Measurements from ENCODE around the gene TTC9C.
"Not testable (repeated sequence)": the region's sequence is repeated elsewhere in the genome, so short reads cannot be mapped to it uniquely, and the experiment has no call there.

Gene TTC9C, protein sequence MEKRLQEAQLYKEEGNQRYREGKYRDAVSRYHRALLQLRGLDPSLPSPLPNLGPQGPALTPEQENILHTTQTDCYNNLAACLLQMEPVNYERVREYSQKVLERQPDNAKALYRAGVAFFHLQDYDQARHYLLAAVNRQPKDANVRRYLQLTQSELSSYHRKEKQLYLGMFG

DNA sequence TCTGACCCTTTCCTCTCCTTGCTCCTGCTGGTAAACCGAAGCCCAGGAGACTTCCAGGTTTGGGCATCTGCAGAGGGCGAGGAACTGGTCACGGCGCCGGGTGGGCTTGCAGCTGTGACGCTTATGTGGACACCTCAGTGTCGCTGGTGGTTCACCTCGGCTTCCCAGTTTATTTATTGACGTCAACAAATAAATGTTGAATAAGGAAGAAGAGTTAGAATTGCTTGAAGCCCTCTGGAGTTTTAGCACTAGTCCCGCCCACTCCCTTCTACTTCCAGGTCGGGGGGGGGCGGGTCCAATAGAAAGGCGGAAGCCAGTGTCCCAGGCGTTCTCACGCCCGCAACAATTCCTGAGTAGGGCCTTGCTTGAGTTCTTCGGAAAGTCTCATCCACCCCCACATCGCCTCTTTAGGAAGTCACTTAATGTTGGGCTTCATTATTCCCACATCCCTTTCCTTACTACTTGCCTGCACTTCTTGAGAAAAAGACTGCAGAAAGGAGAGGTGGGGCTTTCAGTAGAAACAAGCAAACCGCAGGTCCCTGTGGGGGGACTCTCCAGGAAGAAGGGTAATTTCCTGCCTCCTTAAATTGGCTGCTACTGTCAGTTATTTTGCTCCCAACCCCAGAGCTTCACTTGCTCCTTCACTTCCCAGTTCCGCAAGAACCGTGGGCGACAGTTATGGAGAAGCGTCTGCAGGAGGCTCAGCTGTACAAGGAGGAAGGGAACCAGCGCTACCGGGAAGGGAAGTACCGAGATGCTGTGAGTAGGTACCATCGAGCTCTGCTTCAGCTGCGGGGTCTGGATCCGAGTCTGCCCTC, at the start of gene TTC9C:
Gene TTC9C, plus strand, starts transcription at position 316 of the 818 bp plus-strand sequence. Its CDS starts 363 bp downstream, at position 679.
- Histone ChIP-seq H3K4me3 (peak within 1 kb of the TSS; percentile 68 to 97 (median 90)), H3K27ac (peak within 1 kb of the TSS; percentile 68 to 99 (median 94))

DNA sequence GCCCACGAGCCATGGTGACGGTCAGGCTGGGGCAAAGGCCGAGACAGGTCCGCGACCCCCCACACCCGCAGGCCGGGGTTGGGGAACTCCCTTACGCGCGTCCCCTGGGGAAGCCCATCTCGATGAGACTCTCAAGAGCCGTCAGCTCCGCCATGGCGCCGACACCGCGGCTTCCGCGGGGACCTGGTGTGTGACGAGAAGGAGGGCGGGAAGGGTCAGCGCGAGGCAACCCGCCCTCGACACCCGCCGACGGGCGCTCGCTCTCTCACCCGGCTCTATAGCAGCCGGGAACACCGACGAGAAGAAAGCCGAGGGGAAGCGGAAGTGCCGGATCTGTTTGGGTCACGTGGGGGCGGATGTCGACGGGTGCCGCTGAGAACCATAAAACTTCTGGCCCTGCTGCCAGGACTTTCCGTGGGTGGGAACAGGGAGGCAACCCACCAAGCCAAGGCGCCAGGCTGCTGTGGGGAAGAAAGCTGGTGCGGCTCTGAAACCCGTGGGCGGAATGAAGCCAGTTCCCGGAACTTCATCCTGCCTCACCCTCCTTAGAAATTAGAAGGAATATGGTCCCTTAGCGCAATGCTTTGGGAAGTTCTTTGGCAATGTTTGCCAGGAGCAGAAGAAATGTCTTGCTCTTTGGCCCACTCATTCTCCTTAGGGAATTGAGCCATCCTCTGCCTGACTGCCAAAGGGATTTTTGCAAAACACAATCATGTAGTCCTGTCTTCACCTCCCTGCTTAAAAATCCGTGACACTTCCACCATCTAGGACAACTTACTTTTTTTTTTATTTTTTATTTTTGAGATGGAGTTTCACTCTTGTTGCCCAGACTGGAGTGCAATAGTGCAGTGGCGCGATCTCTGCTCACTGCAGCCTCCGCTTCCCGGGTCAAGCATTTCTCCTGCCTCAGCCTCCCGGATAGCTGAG, 49.3 kb upstream of the TTC9C start, which contains the start of gene UBXN1:
Gene UBXN1, minus strand, starts transcription at position 304 of the 927 bp plus-strand sequence. Its CDS starts 150 bp downstream, at position 154.
- Histone ChIP-seq H3K4me3 (peak within 1 kb of the TSS; percentile 70 to 92 (median 85)), H3K27ac (peak within 1 kb of the TSS; percentile 76 to 97 (median 93))

DNA sequence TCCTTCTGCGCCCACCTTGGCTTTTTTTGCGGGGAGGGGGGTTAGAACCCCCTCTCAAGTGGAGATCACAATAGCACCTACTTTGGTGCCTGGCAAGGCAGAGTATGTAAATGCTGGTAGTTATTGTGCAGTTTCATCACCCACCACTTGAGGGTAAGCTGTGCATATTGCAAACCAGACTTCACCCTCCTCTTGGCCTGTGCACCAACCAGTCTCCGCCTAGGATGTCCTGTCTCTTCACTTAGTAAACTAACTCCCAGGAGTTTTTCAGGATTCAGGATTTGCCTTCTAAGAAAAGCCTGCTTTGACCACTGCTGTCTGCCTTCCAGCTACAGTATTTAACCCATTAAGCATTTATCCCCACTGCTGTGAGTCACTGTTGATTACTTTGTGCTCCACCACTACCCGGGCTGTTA, 47.5 kb upstream of the TTC9C start:
- Histone ChIP-seq H3K27ac (peak overlapping the region in 12 of 21 experiments; percentile 30 to 97 (median 60)), H3K4me3 (no peak overlapping the region)

DNA sequence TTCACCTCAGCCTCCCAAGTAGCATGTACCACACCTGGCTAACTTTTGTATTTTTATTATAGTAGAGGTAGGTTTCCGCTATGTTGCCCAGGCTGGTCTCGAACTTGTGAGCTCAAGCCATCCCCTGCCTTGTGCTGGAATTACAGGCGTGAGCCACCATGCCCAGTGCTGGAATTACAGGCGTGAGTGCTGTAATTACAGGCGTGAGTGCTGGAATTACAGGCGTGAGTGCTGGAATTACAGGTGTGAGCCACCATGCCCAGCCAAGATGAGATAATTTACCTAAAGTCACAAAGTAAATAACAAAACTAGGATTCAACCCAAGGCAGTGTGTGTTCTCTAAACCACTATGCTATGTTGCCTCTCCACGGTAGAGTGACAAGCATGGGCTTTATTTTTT, 45.8 kb upstream of the TTC9C start:
- Histone ChIP-seq H3K4me3 (no peak overlapping the region), H3K27ac (no peak overlapping the region)

DNA sequence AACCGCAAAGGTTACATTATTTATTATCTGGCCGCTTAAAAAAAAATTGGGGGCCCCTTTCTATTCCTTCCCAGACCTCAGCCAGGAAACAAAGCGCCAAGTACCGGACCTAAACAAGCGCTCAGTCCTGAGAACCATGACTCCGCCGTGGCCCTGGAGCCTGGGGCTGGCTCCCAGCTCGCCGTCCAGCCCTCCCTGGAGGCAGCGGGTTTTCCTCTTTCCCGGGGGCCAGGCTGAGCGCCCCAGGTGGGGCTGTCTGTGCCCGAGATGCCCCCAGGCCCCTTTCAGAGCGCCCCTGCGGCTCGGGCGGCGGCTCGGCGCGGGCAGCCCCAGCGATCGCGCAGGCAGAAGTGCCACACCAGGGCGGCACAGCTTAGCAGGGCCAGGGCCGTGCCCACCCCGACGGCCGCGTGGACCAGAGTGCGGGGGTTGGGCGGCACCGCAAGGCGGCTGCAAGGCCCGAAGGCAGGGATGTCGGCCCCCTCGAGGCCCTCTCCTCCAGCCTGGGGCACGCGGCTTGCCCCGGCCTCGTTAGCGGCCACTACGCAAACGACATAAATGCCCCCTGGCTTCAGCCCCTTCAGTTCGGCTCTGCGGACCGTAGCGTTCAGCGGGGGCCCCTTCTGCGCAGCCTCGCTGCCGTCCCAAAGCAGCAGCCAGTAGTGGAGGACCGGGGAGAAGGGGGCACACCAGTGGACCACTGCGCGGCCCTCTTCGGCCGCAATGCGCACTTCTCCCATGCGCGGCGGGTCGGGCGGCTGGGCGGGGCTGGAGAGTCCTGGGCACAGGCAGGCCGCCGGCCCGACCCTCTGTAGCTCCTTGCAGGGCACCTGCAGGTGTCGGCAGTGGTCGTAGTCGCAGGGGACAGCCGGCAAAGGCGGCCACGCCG, 40.5 kb upstream of the TTC9C start:
- Histone ChIP-seq H3K27ac (peak overlapping the region in 10 of 21 experiments; percentile 10 to 82 (median 54)), H3K4me3 (peak overlapping the region in 2 of 7 experiments; percentile 13 to 33)

DNA sequence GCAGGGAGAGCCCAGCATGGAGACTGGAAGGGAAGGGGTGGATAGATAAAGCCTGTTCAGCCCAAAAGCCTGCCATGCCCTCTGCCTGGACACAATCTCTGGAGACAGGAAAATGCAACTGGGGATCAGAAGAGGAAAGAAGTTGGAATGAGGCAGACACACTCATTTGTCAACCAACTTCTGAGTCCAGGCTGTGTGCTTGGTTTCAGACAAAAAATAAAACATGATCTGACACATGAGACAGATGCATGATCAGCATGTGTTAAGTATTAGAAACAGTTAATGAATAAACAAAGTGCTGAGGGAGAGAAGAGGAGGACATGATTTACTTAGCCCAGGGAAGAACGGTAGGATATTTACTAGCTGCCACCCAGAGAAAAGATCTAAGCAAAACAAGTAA, 39.8 kb upstream of the TTC9C start:
- peak overlapping the region in 2 of 7 experiments; percentile 13 to 33 for H3K4me3 ChIP-seq
- peak overlapping the region in 10 of 21 experiments; percentile 33 to 82 (median 58) for H3K27ac ChIP-seq

DNA sequence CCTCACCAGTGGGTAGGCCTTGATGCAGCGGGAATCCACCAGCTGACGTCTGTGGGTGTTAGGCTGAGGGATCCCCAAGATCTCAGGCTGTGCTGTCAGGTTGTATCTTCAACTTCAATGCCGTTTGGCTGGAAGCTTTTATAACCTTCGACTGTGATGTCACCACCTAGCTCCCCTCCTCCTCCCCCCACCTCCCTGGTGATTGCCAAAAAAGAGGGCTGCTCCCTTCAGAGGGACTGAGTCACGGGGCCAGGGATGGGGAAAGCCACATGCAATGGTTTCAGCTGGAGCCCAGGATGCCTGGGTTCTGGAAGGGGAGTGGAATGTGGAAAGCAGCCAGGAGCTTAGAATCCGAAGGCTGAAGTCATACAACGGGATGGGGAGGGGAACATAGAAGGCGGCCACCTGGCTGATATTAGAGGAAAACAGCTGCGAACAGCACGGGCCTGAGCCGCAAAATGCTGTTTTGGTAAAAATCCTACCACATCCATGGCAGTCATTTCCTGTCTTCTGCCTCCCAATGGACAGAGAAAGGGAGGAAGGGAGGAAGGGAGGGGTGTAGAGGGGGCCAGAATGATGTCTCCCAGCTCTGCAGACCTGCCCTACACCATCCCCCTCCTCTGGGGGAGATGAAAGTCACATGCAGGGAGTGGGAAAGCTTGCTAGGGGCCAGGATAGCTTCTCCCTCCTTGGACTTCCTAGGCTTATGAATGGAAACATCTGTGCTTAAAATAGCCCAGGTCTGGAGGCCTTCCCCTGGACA, 38.7 kb upstream of the TTC9C start, which contains the start of gene LRRN4CL:
Gene LRRN4CL, minus strand, starts transcription at position 110 of the 763 bp plus-strand sequence. CDS start 1,022 bp downstream, outside the sequence.
- peak within 1 kb of the TSS in 15 of 21 experiments; percentile 19 to 82 (median 50) for H3K27ac ChIP-seq
- H3K4me3 ChIP-seq = peak within 1 kb of the TSS in 2 of 7 experiments; percentile 13 to 33

DNA sequence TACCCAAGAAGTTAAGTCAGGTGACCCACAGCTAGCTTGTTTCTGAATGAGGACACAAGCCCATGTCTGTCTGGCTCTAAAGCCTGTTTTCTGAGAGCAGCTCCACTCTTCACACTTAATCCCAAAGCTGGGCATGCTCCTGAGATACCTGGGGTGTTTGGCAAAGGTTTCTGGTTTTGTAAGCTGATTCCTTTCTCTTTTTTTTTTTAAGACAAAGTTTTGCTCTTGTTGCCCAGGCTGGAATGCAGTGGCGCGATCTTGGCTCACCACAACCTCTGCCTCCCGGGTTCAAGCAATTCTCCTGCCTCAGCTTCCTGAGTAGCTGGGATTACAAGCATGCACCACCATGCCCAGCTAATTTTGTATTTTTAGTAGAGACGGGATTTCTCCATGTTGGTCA, 34.7 kb upstream of the TTC9C start:
- not testable (repeated sequence) for H3K27ac ChIP-seq, H3K4me3 ChIP-seq

DNA sequence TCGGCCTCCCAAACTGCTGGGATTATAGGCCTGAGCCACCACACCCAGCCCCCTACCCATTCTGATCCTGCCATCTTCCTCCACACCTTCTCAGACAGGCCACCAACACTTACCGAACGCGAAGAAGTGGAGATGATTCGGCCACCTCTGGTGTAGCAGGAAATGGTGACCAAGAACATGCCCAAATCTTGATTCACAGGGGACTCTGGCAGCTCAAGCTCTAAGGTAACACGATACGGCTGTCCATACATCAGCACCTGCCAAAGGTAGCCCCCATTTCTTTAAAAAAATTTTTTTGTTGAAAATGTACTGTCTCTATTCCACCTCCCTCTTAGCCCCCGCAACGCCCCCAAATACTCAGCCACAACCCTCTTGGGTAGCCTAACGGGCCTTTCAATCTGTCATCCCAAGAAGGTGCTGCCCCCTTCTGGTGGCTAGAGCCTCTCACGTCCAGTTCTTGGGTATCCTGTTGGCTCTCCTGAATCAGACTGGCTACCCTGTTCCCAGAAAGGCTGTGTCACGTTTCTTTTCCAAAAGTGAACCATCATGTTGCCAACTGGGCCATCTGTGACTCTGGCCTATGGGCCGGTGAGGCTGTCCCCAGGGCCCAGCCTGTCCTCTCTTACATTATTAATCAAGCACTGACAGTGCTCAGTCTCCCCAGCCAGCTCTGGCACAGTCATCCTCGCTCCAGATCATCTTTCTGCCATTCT, 33.7 kb upstream of the TTC9C start:
- H3K27ac ChIP-seq = peak overlapping the region in 7 of 21 experiments; percentile 3 to 62 (median 34)

DNA sequence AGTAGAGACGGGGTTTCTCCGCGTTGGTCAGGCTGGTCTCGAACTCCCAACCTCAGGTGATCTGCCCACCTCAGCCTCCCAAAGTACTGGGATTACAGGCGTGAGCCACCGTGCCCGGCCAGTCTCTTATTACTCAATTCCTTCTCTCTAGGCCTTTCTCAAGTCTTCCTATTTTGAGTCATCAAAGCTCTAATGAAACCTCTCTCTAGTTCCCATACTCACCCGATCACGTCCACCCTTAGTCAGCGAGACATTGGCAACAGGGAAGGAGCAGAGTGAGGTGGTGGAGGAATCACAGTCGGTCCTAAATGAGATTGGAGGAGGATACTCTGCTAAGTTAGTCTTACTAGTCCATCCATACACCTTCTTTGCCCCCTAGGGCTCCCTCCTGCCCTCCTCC, 26.0 kb upstream of the TTC9C start:
- peak overlapping the region in 1 of 21 experiments; percentile 21 for H3K27ac ChIP-seq

More for the DNA sequence above, 33.7 kb upstream of the TTC9C start:
- no peak overlapping the region for H3K4me3 ChIP-seq

DNA sequence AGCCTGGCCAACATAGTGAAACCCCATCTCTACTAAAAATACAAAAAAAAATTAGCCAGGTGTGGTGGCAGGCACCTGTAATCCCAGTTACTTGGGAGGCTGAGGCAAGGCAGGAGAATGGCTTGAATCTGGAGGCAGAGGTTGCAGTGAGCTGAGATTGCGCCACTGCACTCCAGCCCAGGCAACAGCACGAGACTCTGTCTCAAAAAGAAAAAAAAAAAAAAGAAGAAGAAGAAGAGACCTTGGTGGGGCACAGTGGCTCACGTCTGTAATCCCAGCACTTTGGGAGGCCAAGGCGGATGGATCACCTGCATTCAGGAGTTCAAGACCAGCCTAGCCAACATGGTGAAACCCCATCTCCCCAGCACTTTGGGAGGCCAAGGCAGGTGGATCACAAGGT, 24.4 kb upstream of the TTC9C start:
- H3K4me3 ChIP-seq, H3K27ac ChIP-seq: not testable (repeated sequence)

More for the DNA sequence above, 26.0 kb upstream of the TTC9C start:
- H3K4me3 ChIP-seq = no peak overlapping the region

DNA sequence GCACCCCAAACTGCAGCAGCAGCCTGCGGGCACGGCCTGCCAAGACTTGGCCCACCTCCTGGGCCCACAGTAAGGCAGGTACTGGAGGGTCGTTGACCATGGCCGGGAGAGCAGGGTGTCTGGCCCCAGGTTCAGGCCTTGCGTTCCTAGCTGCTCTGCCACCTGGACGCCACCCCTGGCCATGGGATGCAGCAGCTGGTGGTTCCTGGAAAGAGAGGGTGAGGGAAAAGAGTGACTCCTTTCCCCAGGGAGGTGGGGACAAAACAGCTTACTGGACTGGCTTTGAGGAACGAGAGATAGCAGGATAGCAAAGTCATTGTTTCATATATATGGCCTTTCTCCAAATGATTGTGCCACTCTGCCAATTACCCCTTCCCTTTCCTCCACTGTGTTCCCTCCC, 22.9 kb upstream of the TTC9C start:
- peak overlapping the region in 20 of 21 experiments; percentile 45 to 91 (median 78) for H3K27ac ChIP-seq
- H3K4me3 ChIP-seq = peak overlapping the region; percentile 62 to 85 (median 66)

DNA sequence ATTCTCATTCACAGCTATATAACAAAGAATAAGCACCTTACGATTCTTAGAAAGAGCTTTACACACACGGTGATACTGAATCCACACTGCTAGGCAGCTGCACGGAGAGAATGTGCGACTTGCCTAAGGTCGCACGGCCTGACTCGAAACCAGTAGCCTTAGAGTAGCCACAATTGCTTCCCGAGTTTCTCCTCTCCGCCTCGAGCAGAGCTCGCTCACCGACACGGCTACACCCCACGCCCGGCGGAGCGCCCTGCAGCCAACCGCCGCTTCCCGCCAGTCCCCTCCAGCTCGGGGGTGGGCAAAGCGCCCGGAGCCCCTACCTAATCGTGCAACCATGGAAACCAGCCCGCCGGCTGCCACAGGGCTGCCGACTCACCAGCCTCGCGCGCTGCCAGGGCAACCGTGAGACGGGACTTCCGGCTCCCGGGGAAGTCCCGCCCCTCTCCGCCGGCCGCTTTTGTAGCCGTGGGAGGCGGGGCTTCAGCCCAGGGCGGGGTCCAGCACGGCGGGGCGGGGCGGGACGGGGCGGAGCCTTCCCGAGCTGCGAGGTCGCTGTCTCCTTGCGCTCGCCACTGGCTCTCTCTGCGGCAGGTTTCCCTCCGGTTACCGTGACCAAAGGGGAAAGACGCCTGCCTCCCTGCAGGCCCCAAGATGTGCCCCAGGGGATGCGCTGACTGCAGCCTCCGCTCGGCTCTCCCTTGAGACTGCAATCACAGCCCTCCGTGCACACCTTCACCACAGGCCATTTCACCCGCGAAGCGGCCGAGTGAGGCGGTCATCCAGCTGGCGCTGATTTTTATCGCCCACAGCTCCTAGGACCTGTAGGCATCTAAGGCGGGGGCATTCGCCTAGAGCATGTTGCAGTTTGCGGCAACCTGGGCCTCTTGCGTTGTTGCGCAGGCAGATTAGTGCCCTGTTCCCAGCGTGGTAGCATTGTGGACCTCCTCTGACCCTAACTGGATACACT, 22.1 kb upstream of the TTC9C start:
- peak overlapping the region; percentile 62 to 85 (median 66) for H3K4me3 ChIP-seq

DNA sequence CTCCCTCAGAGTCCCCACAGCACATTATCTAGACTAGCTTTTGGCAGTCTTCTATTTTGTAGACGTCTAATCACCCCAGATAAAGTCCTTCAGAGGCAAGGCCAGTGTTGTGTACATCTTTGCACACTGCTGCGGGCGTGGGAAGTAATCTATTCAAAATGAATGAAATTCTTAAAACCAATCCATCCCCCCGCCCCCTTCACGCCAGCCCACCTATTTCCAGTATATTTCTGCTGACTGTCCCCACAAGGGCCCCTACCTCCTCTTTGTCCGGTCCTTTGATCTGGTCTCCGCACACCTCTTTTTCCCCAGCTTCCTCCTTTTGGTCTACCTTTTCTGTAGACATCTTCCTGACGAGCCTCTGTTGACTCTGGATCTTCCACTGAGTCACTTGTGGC, 21.4 kb upstream of the TTC9C start:
- H3K4me3 ChIP-seq = peak overlapping the region in 4 of 7 experiments; percentile 63 to 73 (median 67)
- peak overlapping the region in 18 of 21 experiments; percentile 51 to 91 (median 78) for H3K27ac ChIP-seq

More for the DNA sequence above, 22.1 kb upstream of the TTC9C start:
- peak overlapping the region in 20 of 21 experiments; percentile 45 to 91 (median 78) for H3K27ac ChIP-seq

DNA sequence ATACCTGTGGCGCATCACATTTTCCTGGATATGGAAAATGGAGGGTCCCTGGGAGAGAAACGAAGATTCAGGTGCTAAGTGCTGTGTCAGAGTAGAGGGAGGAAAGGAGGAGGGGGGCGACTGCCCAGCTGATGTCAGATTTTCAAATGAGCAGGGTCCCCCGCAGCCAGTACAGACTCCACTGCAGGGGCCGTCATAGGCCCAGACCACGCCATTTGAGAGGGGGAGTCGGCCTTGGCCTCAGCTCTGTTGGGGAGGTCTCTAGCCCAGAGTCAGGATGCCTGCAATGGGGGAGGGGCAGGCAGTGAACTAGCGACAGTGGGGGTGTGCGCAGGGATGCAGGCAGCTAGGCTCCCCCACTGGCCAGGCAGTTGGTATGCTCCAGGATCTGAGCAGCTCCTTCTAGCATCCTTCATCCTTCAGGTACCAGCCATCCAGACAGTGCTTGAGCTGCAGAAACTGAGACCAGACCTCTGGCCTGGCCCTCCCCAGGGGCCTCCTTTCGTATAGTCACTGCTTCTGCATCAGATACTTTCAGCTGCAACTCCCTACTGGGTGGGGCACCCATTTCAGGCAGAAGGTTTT, 20.9 kb upstream of the TTC9C start, which contains the start of the genes BSCL2 and GNG3:
Gene BSCL2, minus strand, starts transcription at position 148 of the 585 bp plus-strand sequence. CDS start 229 bp downstream, outside the sequence.
Gene GNG3, plus strand, starts transcription at position 400 of the 585 bp plus-strand sequence. CDS start 620 bp downstream, outside the sequence.
- H3K4me3 ChIP-seq = peak within 1 kb of the TSS; percentile 62 to 85 (median 66)
- H3K27ac ChIP-seq = peak within 1 kb of the TSS; percentile 33 to 99 (median 96)
